PC-9 (cell line): ENCODE measurements around the gene KCNIP2.

Experiments
- CTCF ChIP-seq: fragments of 200-600 bp; sonication (generic); conservative IDR thresholded peaks from 2 replicates; pipeline ENCODE4 v1.6.1; 2017; ENCODE audit warnings: mixed run types, antibody characterized with exemption, mild to moderate bottlenecking, moderate library complexity
- EZH2 ChIP-seq: fragments of 200-600 bp; sonication (generic); IDR thresholded peaks from 2 replicates; pipeline ENCODE4 v1.8.0; 2017; ENCODE audit warnings: antibody characterized with exemption, low read depth

- no peak for TF ChIP-seq CTCF
- no peak for TF ChIP-seq EZH2
These were observed 31.0 kb downstream of the KCNIP2 start for GRCh38 chr10:101812606-101813005.
